Epithelial cell of esophagus (primary cell): ENCODE data around the gene TTC27.
"Not testable (repeated sequence)": the region's sequence is repeated elsewhere in the genome, so short reads cannot be mapped to it uniquely, and the experiment has no call there.

ENCODE experiments used
- DNase-seq: peaks from one replicate; pipeline ENCODE4 v3.0.0; 2010; ENCODE audit warnings: low read depth
- H3K4me3 ChIP-seq: 2 replicates; pipeline ENCODE4 v1.5.1; 2011; ENCODE audit warnings: mild to moderate bottlenecking, low read length, control low read depth
- CTCF ChIP-seq: IDR thresholded peaks from 2 replicates; pipeline ENCODE4 v1.5.1; 2011; ENCODE audit warnings: low read depth, mild to moderate bottlenecking, low read length, control low read depth, inconsistent platforms; ENCODE audit not compliant: insufficient read depth; ENCODE audit errors: missing control alignments

Gene TTC27

GRCh38 chr2:32748158-32748557 lies 120.3 kb downstream of the TTC27 start:
- peak; percentile 56 for DNase-seq
- H3K4me3 ChIP-seq: no peak overlapping the region
- TF ChIP-seq CTCF: no peak

- no peak for TF ChIP-seq CTCF
- peak; percentile 57 for DNase-seq
- no peak overlapping the region for H3K4me3 ChIP-seq
These were observed 123.0 kb downstream of the TTC27 start for GRCh38 chr2:32750880-32751279.

- H3K4me3 ChIP-seq: no peak overlapping the region
- no peak for DNase-seq
- TF ChIP-seq CTCF: no peak
These were observed 124.4 kb downstream of the TTC27 start for GRCh38 chr2:32752205-32752604.

- no peak for DNase-seq
These were observed 125.1 kb downstream of the TTC27 start for GRCh38 chr2:32752952-32753351.

GRCh38 chr2:32754676-32755075 lies 126.8 kb downstream of the TTC27 start:
- DNase-seq, H3K4me3 ChIP-seq: not testable (repeated sequence)

More at GRCh38 chr2:32752952-32753351, 125.1 kb downstream of the TTC27 start:
- TF ChIP-seq CTCF: no peak
- no peak overlapping the region for H3K4me3 ChIP-seq

GRCh38 chr2:32755666-32756065 lies 127.8 kb downstream of the TTC27 start:
- no peak for TF ChIP-seq CTCF
- no peak overlapping the region for H3K4me3 ChIP-seq
- DNase-seq: no peak

- no peak for TF ChIP-seq CTCF
- no peak overlapping the region for H3K4me3 ChIP-seq
- DNase-seq: no peak
These were observed 128.4 kb downstream of the TTC27 start for GRCh38 chr2:32756074-32756727.
